Mucosa of descending colon (tissue), 3 donors: Measurements from ENCODE around the gene SSX2IP. TPM values are rescaled to one million over a fixed set of nuclear protein-coding genes. Genes with fewer than 3 reads are reported as not detected.

Experiments
- ATAC-seq: fragments of 200-7000 bp; cut with Tn5 transposase; one replicate; pipeline ENCODE4 v1.9.1; 2020; ENCODE audit warnings: mild to moderate bottlenecking, moderate library complexity
- DNase-seq, 3 donors: peaks; one replicate each; pipeline ENCODE4 v3.0.0-alpha.2; 2020
- H3K36me3 ChIP-seq: fragments of 200-600 bp; one replicate; pipeline ENCODE4 v1.8.0; 2021; ENCODE audit warnings: low read depth, mild to moderate bottlenecking
- H3K4me1 ChIP-seq: fragments of 200-600 bp; one replicate; pipeline ENCODE4 v1.8.0; 2021; ENCODE audit warnings: low read depth, mild to moderate bottlenecking
- H3K4me3 ChIP-seq: fragments of 200-600 bp; one replicate; pipeline ENCODE4 v1.8.0; 2021; ENCODE audit warnings: mild to moderate bottlenecking
- H3K9me3 ChIP-seq: fragments of 200-600 bp; one replicate; pipeline ENCODE4 v1.8.0; 2021; ENCODE audit warnings: mild to moderate bottlenecking
- CTCF ChIP-seq: fragments of 200-600 bp; IDR thresholded peaks from one replicate; pipeline ENCODE4 v1.8.0; 2022; ENCODE audit warnings: antibody characterized with exemption, mild to moderate bottlenecking
- intact Hi-C, 2 donors: fragments of 100-400 bp; cut with DNase I in 1 of 2; cut with micrococcal nuclease in 1 of 2; formaldehyde crosslinking; loops; one replicate each; pipeline versions ENCODE4 v1.11.0 to v1.11.1; 2022; cut with DNase I, micrococcal nuclease
- total RNA-seq, 3 donors: library from RNA; stranded (reverse); fragmentation: NEBNext Ultra II Directional in 2 of 3; extraction: Animal tissue kit (Norgen Biotek cat#: 25700) in 2 of 3; gene quantifications; one replicate each; pipeline versions ENCODE4 v1.2.1 to v1.2.4, GENCODE V29; 2021 to 2023
- donor health status: DM: no; HTN: no; CAD: no; lungs with moderate emphysema.
- donor health status: DM: no; HTN: no; CAD: no.
- donor health status: DM: no; HTN: yes; CAD: no.

Gene SSX2IP
- total RNA-seq, 3 donors from 2014 or later: 6.2 to 36.7 (median 14.4) TPM

GRCh38 chr1:84698151-84699110 lies 8.2 kb upstream of the SSX2IP start:
- Histone ChIP-seq H3K4me1 (no peaks in the 10 kb centered on the region), H3K9me3 (no peaks in the 10 kb centered on the region), H3K36me3 (no peaks in the 10 kb centered on the region), H3K4me3 (no peak overlapping the region)
- intact Hi-C loops: no loop called here
- DNase-seq: no peak
- TF ChIP-seq CTCF: no peak
- ATAC-seq: peak; percentile 57

- intact Hi-C loops: no loop called here
- ATAC-seq: no peak
- Histone ChIP-seq H3K9me3 (no peaks in the 10 kb centered on the region), H3K36me3 (no peaks in the 10 kb centered on the region), H3K4me3 (no peak overlapping the region), H3K4me1 (no peaks in the 10 kb centered on the region)
- DNase-seq: no peak
- TF ChIP-seq CTCF: no peak
These were observed 3.5 kb upstream of the SSX2IP start for GRCh38 chr1:84693785-84694184.

- Histone ChIP-seq H3K9me3 (no peaks in the 10 kb centered on the region), H3K4me3 (no peak overlapping the region), H3K36me3 (no peaks in the 10 kb centered on the region), H3K4me1 (no peaks in the 10 kb centered on the region)
- no peak for DNase-seq
- no peak for ATAC-seq
- TF ChIP-seq CTCF: no peak
- intact Hi-C loops: no loop called here
These were observed 2.7 kb upstream of the SSX2IP start for GRCh38 chr1:84693005-84693404.

- no peak for DNase-seq
- intact Hi-C loops: no loop called here
- Histone ChIP-seq H3K4me3 (no peak overlapping the region), H3K4me1 (no peaks in the 10 kb centered on the region), H3K36me3 (no peaks in the 10 kb centered on the region), H3K9me3 (no peaks in the 10 kb centered on the region)
- no peak for TF ChIP-seq CTCF
- ATAC-seq: no peak
These were observed 2.1 kb upstream of the SSX2IP start for GRCh38 chr1:84692391-84692790.

- Histone ChIP-seq H3K4me3 (no peak overlapping the region), H3K4me1 (no peaks in the 10 kb centered on the region), H3K36me3 (no peaks in the 10 kb centered on the region), H3K9me3 (no peaks in the 10 kb centered on the region)
- ATAC-seq (no peak), DNase-seq (peak in 1 of 3 donors; percentile 26)
- TF ChIP-seq CTCF: no peak
- intact Hi-C loops: no loop called here
These were observed 992 bp upstream of the SSX2IP start for GRCh38 chr1:84691122-84691783.
